HG02623 (cell line): Measurements from ENCODE around the gene KIAA0930.
"Not testable (repeated sequence)": the region's sequence is repeated elsewhere in the genome, so short reads cannot be mapped to it uniquely, and the experiment has no call there.

ENCODE experiments used
- ATAC-seq: cut with Tn5 transposase; IDR thresholded peaks from one replicate; pipeline ENCODE4 v1.9.1; 2021; ENCODE audit warnings: moderate library complexity; ENCODE audit not compliant: unreplicated experiment

The KIAA0930 gene

DNA sequence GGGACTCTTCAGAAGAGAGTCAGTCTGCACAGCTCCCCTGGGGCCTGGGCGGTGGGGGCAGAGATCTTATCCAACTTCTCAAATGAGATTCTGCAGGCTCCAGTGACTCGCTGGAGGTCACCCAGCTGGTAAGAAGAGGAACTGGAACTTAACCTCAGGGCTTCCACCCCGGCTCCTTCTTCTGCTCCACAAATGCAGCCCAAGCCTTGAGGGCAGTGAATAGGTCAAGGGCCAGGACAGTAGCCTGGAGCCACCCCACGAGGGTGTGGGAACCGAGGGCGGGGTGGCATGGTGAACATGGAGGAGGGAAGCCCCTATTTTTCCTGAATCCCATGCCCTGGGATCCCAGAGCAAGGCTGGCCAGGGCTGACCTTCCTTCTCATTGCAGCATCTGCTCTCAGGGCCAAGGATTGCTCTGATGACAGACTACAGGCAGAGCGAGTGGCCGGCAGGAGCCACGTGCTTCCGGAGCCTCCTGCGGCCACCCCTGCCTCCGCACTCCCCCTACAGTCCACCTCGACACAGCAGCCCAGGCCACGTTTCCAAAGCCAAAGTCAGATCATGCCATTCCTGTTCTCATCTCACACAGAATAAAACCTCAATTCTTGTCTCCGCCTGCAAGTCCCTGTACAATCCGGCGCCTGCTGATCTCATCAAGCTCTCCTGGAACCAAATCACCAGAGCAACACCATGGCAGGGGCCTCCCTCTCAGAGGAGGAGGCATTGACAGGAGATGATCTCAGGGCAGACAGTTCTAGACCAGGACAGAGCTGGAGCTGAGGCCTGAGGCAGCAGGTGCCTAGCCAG lies 23.0 kb upstream of the KIAA0930 start:
- peak; percentile 57 for ATAC-seq

DNA sequence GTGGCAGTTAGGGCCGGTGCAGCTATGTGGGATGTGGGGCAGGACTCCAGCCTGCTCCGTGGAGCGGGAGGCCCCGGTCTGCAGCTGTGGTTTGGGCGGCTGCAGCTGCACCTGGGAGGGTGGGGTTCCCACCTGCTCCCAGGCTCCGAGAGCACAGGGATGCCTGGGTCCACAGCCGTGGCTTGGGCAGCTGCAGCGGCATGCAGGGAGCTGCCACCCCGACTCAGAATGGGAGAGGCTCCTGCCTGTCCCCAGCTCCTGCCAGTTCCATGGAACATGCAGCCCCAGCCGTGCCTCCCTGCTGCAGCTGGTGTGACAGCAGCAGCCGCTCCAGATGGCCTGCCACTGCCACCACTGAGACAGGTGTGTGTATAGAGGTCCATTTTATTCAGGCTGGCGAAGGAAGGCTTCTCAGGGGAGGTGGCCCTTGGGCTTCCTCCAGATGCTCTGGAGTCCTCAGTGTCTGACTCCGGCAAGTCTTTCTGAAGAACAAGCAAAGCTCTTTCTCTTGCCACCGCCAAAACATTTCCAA lies 22.3 kb upstream of the KIAA0930 start:
- ATAC-seq = peak; percentile 37

DNA sequence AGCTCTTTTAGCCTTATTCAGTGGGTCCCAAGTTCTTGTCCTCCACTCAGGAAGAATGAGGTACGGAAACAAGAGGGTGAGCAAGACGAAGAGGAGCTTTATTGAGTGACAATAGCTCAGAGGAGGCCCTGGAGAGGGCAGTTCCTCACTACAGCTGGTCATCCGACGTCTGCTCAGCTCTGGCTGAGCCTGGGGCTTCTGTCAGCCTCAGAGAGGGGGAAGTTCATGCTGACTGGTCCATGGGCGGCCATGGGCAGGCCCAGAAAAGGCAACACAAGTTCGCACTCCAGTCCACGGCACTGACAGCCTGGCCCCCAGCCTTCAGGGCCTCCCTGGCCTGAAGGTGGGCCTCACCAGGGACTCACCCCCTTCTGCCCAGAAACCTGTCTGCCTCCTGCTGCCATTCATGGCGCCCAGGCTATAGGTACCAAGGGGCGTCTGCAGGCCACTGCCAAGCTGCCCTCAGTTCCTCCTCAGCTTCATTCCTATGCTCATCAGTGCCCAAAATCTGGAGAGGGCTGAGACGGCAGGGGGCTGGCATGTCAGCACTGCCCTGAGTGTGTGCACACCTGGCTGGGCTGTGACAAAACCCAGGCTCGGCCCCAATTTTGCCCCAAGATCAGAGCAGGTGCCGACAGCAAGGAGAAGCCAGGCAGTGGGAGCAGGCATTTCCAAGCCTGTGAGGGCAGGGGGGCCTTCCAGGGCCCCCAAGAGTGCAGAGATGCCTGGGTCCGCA lies 21.7 kb upstream of the KIAA0930 start:
- no peak for ATAC-seq

DNA sequence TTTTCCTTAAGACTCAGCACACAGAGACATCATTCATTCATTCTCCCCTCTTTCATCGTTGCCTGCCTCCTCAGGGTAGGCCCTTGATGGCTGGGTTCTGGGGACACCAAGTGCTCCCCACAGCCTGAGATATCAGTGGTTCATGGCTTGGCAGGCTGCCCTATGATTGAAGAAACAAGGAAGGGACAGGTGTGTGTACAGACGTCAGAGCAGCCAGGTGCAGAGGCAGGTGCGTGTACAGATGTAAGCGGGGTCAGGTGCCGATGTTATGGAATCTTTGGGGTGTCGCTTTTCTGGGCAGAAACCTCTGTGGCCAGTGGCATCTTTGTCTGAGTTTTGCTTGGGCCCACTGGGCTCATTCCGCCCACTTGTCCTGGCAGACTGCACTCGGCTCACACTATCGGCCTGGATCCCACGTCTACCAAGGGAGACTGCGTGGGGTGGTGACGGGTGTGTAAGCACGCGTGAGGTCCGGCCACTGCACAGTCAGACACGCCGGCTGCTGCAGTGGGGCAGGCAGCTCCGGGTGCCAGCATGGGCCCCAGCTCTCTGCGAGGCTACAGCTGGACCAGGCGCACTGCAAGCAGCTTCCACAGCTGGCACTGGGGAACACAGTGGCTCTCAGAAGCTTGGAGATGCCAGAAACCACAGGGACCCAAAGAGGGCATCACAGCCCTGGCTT lies 20.9 kb upstream of the KIAA0930 start:
- ATAC-seq = no peak

DNA sequence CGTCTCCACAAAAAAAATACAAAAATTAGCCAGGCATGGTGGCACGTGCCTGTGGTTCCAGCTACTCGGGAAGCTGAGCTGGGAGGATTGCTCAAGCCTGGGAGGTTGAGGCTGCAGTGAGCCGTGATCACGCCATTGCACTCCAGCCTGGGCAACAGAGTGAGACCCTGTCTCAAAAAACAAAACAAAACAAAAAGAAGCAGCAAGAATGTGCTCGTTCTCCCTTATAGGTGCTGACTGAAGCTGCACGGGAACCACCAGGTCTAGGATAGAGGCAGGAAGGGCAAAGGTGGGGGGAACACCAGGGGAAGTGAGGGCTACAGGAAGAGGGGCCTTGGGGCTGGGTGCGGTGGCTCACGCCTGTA lies 19.7 kb upstream of the KIAA0930 start:
- not testable (repeated sequence) for ATAC-seq

DNA sequence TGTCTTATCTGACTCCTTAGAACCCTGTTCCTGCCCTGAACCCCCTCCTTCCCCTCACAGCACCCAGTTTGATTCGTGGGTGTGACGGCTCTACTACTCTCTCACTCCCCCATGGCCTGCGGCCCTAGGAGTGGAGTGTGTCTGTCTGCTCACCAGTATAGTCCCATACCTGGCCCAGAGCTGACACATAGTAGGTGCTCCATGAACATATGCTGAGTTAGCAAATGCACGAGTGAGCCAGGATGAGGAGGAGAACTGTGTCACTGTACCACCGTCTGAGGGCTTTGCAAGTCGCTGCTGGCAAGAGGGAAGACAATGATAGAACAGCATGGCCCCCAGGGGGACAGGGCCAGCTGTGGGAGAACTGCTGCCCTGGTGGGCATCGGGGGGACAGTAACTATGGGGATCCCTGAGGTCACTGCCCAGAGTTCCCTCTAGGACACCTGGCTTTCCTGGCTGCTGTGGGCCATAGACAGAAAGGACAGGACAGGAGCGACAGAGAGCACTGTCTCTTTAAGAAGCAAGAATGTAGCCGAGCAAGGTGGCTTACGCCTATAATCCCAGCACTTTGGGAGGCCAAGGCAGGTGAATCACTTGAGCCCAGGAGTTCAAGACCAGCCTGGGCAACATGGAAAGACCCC lies 19.2 kb upstream of the KIAA0930 start:
- no peak for ATAC-seq

DNA sequence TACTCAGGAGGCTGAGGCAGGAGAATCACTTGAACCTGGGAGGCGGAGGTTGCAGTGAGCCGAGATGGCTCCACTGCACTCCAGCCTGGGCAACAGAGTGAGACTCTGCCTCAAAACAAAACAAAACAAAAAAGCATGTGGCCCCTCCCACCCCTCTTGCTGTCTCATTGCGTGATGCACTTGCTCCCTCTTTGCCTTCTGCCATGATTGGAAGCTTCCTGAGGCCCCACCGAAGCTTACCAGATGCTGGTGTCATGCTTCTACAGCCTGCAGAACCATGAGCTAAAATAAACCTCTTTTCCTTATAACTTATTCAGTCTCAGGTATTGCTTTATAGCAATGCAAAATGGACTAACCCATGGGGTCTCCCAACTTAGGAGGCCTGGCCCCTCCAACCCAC lies 17.2 kb upstream of the KIAA0930 start:
- not testable (repeated sequence) for ATAC-seq

DNA sequence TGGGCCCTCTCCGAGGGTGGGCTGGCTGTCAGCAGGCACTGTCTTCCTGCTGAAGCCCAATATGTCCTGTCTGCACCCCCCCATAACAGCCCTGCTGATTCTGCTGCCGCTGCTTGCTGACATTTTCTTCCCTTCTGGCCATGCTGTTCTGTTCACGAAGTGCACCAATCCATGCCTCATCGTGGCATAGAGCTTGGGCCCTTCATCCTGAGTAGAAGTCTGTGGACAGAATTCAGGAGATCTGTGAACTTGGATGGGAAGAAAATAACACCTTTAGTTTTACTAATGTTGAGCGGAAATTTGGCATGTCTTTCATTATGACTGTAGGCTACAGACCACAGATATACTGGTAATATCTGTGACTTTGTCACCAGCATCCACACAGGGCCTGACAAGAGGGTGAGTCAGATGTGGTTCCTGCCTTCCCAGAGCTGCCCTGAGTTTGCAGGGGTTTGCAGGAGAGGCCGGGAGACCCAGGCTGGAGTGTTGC lies 14.1 kb upstream of the KIAA0930 start:
- no peak for ATAC-seq

DNA sequence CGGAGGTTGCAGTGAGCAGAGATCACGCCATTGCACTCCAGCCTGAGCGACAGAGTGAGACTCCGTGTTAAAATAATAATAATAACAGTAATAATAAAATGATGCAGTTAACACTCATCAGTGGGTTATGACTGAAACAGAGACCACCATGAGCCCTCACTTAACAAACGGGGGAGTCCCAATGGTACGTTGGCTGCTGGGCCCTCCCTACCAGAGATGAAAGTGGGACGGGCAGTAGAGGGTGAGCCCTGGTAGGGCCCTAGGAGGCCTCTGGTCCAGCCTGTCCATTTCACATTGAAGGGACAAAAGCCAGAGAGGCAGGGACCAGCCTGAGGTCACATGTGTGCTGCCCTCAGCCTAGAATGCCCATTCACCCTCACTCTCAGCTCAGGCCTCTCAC lies 13.7 kb upstream of the KIAA0930 start:
- no peak for ATAC-seq

DNA sequence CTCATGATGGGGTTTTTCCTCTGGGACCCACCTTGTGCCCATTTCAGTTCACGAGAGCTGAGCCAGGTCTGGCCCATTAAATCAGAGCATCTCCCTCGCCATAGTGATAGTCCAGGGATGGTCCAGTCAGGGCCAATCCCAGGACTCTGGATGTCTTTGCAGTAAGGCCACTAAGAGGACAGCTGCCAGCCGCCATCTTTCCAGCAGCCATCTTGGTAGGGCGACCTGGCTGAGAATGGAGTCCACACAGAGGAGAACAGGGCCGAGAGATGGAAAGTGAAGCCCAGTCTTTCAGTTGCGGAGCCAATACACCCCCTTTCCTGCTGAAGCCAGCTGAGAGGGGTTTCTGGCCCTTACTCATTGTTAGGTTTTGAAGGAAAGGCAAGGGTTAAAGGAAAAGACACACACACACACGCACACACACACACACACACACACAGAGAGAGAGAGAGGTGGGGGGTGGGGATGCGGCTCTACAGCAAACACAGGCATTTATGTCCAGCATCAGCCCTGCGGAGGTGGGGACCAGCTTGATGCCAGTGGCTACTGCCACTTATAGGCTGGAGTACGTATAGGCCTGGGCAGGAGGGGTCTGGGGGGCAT lies 12.4 kb upstream of the KIAA0930 start:
- ATAC-seq = no peak

DNA sequence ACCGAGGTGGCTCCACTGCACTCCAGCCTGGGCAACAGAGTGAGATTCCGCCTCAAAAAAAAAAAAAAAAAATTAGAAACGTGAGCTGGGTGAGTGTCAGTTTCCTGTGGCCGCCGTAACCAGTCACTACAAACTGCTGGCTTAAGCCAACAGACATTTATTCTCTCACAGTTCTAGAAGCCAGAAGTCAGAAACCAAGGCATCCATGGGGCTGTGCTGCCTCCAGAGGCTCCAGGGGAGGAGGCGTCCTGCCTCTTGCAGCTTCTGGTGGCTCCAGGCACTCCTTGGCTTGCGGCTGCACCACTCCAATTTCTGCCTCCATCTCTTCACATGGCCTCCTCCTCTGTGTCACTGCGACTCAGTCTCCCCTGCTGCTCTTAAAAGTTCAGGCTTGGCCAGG lies 11.1 kb upstream of the KIAA0930 start:
- ATAC-seq = no peak

DNA sequence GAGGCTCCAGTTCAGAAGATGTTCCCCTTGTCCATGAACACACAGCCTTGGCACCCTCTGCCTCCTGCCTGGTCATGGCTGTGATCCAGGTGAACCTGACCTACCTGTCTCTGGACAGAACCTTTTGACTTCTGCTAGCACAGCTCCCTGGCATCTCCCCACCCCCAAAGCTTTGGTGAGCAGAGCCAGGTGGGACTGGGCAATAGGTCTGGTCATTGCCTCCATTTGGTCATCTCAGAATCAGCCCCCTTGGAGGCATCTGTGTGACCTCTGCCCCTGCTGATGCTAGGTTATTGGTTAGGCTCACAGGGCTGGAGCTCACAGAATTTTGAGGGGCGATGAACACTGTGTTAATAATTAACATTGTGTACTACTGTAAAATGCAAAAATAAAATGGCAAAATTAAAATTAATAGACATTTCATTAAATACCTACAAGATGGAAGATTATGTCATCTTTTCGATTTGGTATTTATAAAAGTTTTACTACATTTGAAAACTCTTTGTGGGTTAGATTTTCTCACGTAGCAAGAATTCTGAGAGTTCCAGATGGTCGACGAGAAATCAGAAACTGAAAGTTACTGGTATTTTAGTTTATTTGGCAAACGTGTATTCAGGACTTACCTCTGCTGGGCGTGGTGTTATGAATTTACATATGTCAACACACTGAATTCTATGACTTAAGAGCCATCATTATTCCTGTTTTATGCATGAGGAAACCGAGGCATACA lies 8.3 kb upstream of the KIAA0930 start:
- ATAC-seq = peak; percentile 52

DNA sequence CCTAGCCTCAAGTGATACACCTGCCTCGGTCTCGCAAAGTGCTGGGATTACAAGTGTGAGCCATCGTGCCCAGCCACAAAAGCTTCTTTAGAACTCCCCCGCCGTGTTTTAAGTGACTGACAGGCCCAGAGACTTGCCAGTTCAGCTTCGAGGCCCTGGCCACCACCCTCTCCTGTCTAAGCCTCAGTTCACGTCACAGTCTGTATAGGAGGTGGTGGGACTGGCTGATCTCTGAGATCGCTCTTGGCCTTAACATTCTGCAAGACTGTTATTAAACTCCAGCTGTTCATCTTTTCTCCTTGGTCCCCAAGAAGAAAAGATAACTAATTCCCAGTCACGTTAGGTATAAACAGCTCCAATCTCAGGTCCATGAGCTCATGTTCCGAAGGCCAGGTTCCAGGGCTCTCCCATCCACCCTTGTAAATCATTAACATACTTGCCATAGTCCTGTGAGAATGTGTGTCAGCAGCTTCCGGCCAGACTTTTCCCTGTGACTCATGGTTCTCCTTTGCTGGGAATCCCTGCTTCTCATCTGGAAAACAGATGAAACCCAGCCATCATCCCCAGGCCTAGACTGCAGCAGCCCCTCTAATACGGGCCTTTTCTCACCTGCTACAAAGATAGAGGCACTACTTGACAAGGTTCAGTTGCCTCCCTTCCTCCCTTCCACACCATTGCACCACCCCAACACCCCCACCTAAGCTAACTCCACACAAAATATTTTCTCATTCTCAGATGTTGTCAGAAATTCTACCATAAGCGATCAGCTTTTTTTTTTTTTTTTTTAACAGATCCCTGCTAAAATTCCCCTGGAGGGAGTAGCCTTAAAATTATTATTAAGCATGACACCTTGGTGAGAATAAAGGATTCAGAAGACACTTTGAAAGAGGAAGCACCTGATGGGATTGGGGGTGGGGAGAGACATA lies 5.6 kb upstream of the KIAA0930 start:
- no peak for ATAC-seq

DNA sequence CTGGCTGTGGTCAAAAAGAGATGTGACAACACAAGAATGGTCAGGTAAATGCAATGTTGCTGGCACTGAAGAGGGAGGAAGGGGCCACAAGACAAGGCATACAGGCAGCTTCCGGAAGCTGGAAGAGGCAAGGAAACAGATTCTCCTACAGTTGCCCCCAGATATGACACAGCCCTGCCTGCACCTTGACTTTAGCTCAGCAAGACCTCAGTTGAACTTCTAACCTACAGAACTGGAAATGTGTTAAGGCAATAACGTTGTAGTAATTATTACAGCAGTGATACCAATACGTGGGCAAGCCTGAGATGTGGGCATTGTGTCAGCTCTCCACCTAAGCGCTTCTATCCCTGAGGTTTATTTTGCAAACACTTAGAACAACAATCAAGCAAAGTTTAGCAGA lies 4.2 kb upstream of the KIAA0930 start:
- ATAC-seq = no peak

DNA sequence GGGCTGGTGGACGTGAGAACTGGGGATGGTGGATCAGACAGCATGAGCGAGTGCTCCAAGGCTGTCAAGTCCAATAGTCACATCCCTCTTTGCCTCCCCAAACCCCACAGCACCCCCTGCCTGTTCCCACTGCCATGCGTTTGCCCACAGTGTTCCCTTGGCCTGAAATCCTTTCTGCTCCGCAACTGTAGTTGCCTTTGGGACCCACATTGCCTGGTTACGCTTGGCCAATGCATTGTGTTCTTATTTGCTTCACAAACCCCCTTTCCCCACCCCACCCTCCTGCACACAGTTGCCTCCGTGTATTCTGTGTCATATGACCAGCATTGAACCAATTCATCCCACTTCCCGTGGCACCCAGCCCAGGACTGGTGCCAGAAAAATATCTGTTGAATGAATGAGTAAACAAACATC lies 2.1 kb upstream of the KIAA0930 start:
- ATAC-seq = no peak

DNA sequence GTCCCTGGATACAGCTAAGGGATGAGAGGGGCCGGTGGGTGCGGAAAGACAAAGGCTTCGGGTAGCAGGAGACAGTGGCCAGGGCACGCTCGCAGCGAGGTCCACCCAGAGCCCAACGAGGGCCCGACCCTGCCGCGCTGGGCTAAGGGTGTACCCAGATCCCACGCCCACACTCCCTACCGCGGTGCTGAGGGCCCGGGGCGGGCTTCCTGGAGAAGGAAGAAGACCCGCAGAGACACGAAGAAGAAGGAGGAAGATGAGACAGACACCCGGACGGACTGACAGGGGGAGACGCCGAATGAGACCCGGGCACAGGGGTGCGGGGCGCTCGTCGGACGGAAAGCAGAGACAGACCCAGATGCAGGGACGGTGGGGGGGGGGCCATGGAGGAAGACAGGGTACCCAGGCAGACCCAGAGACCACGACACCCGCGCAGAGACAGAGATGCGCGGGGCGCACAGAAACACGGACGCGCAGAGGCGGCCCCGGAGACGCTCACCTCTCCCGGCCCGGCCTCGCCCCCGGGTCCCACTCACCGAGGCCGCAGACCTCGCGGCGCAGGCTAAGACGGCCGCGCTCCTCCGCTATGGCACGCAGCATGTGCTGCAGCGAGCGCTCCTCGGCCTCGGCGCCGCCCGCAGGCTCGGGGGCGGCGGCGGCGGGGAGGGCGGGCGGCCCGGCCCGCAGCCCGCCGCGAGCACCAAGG lies 437 bp downstream of the KIAA0930 start:
- ATAC-seq = peak; percentile 30

DNA sequence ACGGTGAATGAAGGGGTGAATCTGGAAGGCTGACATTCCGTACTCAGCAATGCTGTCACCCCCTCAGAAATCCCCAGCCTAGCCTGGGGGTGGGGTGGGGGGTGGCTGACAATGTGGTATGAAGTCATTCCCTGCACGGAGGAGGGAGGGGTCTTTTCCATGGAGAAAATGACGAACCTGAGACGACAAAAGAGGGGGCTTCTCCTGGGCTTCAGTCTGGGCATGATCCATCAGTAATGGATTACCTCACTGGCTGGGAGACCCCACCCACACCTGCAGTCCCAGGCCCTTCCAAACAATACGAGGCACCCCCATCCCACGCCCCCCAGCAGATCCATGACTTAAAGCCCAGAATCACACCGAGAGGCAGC lies 1.0 kb downstream of the KIAA0930 start:
- no peak for ATAC-seq

DNA sequence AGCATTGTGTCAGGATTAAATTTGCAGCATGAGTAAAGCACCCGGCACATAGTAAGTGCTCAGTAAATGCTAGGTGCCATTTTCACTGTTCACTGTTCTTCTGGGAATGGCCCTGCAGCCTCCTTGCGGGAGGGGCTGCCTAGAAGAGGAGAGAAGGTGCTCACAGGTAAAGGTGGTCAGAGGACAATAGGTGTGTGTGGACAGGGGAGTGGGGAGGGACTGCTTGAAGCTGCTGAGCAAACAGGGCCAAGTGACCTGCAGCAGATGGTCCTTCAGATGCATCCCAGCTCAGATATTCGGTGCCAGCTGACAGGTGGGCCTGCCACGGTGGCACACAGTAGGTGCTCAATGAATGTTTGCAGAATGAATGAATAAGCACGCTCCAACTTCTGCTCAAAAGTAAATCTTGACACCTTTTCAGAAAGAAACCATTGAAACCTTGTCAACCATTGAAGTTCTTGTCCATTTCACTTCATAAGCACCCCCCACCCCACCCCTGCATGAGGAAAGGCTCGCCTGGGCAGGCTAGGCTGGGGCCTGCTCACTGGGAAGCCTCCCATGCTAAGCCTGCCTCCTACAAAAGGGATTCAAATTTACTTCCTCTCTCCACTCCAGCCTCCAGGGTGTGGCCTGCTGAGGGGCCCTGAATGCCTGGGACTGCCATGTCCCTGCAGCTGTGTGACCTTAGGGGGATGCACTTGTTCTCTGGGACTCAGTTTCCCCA lies 1.6 kb downstream of the KIAA0930 start:
- no peak for ATAC-seq
